ENCODE results near the gene LAMB1.

Gene LAMB1

GRCh38 chr7:108030516-108030915, 27.6 kb upstream of the LAMB1 start:
- no peak for TF ChIP-seq CTCF (IDR thresholded peaks at IDR 0.05; ENCODE audit: insufficient read depth, low read depth, low read length, missing control alignments)
- DNase-seq (ENCODE audit: low read depth), result no peak
- no peak overlapping the region for H3K4me3 ChIP-seq (ENCODE audit: low read depth, low read length)

DNA sequence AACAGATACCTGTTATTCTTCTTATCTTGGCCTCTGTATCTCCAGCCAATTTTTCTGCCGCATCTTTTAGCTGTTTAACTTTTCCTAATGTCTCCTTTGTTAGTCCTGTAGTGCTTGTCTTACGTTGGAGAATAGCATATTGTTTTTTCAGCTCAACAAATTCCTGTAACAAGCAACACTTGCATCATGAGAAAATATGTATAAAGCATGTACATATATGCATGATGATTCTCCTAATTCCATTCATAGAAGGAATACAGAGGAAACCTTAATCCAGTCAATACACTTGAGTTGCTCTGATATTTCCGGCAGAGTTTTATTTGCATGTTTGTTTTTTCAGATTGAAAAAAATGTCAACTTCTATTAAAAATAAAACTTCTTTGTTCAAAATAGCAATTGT, 26.1 kb upstream of the LAMB1 start:
- no peak for TF ChIP-seq CTCF (IDR thresholded peaks at IDR 0.05; ENCODE audit: insufficient read depth, low read depth, low read length, missing control alignments)
- no peak for DNase-seq (ENCODE audit: low read depth)
- H3K4me3 ChIP-seq (ENCODE audit: low read depth, low read length), result no peak overlapping the region

DNA sequence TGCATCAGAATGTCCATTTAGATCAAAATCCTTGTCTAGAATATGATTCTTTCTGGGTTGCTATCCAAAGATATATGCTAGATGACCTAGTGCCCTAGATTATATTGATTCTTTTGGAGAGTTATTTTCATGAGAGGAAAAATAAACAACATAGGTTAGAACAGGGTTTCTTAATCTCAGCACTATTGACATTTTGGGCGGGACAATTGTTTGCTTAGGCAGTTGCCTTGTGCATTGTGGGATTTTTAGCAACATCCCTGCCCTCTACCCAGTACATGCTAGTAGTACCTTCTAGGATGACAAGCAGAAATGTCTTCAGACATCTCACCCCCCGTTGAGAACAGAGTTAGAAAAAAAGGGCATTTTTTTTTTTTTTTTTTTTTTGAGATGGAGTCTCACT, 25.1 kb upstream of the LAMB1 start:
- DNase-seq (ENCODE audit: low read depth), result no peak
- TF ChIP-seq CTCF (IDR thresholded peaks at IDR 0.05; ENCODE audit: insufficient read depth, low read depth, low read length, missing control alignments), result no peak
- H3K4me3 ChIP-seq (ENCODE audit: low read depth, low read length), result no peak overlapping the region

DNA sequence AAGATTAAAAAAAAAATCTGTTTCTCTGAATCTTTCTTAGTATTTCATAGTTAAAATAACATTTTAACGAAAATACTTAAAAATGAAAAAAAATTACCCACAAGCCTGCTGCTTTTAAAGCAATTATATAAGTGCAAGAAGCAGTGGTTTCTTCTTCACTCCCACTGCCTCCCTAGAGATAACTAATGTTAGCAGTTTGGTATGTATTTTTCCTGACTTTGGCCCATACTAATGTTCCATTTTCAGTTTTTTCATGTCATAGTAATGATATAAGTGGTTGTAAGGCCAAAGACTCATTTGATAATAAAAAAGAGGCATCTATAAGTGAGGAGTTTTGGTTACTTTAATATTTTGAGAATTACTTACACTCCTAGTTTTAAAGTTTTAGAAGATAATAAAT, 24.3 kb upstream of the LAMB1 start:
- DNase-seq (ENCODE audit: low read depth), result no peak
- no peak for TF ChIP-seq CTCF (IDR thresholded peaks at IDR 0.05; ENCODE audit: insufficient read depth, low read depth, low read length, missing control alignments)
- no peak overlapping the region for H3K4me3 ChIP-seq (ENCODE audit: low read depth, low read length)

DNA sequence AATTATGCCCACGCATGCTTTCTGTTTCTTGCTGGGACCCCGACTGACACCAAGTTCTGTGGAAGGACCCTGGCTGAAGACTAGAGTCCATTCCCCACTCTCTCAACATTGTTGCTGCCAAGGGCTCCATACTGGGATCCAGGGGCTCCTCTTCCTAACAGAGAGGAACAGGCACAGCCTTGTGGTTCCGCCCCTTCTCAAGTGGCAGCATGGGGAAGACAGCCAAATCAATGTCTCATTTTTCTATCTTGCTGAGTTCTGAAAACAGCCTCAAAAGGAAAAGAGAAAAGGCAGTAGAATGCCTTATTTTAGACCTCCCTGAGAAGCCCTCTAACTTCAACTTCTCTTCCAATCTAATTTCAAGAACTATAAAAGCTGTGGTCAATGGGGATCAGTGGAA, 23.7 kb upstream of the LAMB1 start:
- H3K4me3 ChIP-seq (ENCODE audit: low read depth, low read length), result no peak overlapping the region
- DNase-seq (ENCODE audit: low read depth), result no peak
- no peak for TF ChIP-seq CTCF (IDR thresholded peaks at IDR 0.05; ENCODE audit: insufficient read depth, low read depth, low read length, missing control alignments)

DNA sequence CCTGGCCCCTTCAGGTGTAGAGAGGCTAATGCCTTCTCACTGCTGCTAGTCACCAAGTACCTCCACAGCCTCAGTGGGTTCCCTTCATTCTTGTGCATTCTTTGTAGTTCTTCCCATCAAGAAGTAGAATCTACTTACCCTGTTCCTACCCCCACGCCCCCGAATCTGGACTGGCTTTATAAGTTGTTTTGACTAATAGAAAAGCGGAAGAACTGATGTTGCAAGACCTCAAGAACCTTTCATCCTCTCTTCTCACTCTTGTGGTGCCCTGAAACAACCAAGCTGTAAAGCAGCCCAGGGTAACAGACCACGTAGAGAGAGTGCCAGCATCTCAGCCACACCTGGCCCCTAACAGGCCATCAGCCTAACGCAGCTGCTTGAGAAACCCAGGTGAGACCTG, 23.2 kb upstream of the LAMB1 start:
- TF ChIP-seq CTCF (IDR thresholded peaks at IDR 0.05; ENCODE audit: insufficient read depth, low read depth, low read length, missing control alignments), result no peak
- no peak for DNase-seq (ENCODE audit: low read depth)
- no peak overlapping the region for H3K4me3 ChIP-seq (ENCODE audit: low read depth, low read length)

- DNase-seq (ENCODE audit: low read depth), result no peak
- H3K4me3 ChIP-seq (ENCODE audit: low read depth, low read length), result no peak overlapping the region
- TF ChIP-seq CTCF (IDR thresholded peaks at IDR 0.05; ENCODE audit: insufficient read depth, low read depth, low read length, missing control alignments), result no peak
Observed at GRCh38 chr7:108024538-108024937, 21.6 kb upstream of the LAMB1 start.

Data from GM12865 (cell line).